ENCODE measurements around the gene COMMD4. TPM values are rescaled to one million over a fixed set of nuclear protein-coding genes. Genes with fewer than 3 reads are reported as not detected.
"Not testable (repeated sequence)": the region's sequence is repeated elsewhere in the genome, so short reads cannot be mapped to it uniquely, and the experiment has no call there.

Gene COMMD4
- total RNA-seq, 1 donor, result 54.1 TPM

GRCh38 chr15:75309711-75310110, 26.2 kb upstream of the COMMD4 start:
- TF ChIP-seq CTCF (IDR thresholded peaks at IDR 0.05; ENCODE audit: insufficient read depth, low read length), result no peak
- DNase-seq (ENCODE audit: low read depth), result peak; percentile 5
- no peak overlapping the region for H3K4me3 ChIP-seq (ENCODE audit: low read depth, low read length)

GRCh38 chr15:75312548-75312947, 23.3 kb upstream of the COMMD4 start:
- peak; percentile 73 for DNase-seq (ENCODE audit: low read depth)
- H3K4me3 ChIP-seq (ENCODE audit: low read depth, low read length), result not testable (repeated sequence)

GRCh38 chr15:75313116-75313845, 22.6 kb upstream of the COMMD4 start:
- no peak for TF ChIP-seq CTCF (IDR thresholded peaks at IDR 0.05; ENCODE audit: insufficient read depth, low read length)
- DNase-seq (ENCODE audit: low read depth), result no peak
- no peak overlapping the region for H3K4me3 ChIP-seq (ENCODE audit: low read depth, low read length)

- H3K4me3 ChIP-seq (ENCODE audit: low read depth, low read length), result no peak overlapping the region
- DNase-seq (ENCODE audit: low read depth), result no peak
- no peak for TF ChIP-seq CTCF (IDR thresholded peaks at IDR 0.05; ENCODE audit: insufficient read depth, low read length)
Observed at GRCh38 chr15:75314552-75315290, 21.1 kb upstream of the COMMD4 start.

- DNase-seq (ENCODE audit: low read depth), result peak; percentile 7
- H3K4me3 ChIP-seq (ENCODE audit: low read depth, low read length), result not testable (repeated sequence)
Observed at GRCh38 chr15:75319231-75319897, 16.5 kb upstream of the COMMD4 start.

GRCh38 chr15:75321711-75322110, 14.2 kb upstream of the COMMD4 start:
- TF ChIP-seq CTCF (IDR thresholded peaks at IDR 0.05; ENCODE audit: insufficient read depth, low read length), result no peak
- H3K4me3 ChIP-seq (ENCODE audit: low read depth, low read length), result no peak overlapping the region
- DNase-seq (ENCODE audit: low read depth), result no peak

GRCh38 chr15:75325922-75326321, 9.9 kb upstream of the COMMD4 start:
- no peak for TF ChIP-seq CTCF (IDR thresholded peaks at IDR 0.05; ENCODE audit: insufficient read depth, low read length)
- H3K4me3 ChIP-seq (ENCODE audit: low read depth, low read length), result no peak overlapping the region
- DNase-seq (ENCODE audit: low read depth), result no peak

All from fibroblast of the aortic adventitia (primary cell).